Stimulated activated naive B cell treated with anti-CD40 and anti-IgM and Interleukin-4, amounts not matched to agents 10 μg/mL and 1 μg/mL and 100 μg/mL, for 72 hours (primary cell): ENCODE results near the gene NPDC1.

ENCODE experiments used
- ATAC-seq, 2 donors: fragments of 150-1000 bp; cut with Tn5 transposase; replicated peaks; 2 replicates each; pipeline ENCODE4 v1.10.0; 2021; ENCODE audit warnings: moderate library complexity in 1 of 2
- DNase-seq: peaks from one replicate; pipeline ENCODE4 v3.0.0; 2021
- H3K27ac Mint-ChIP-seq: one replicate; pipeline ENCODE4 v1.8.0; 2022; ENCODE audit warnings: mild to moderate bottlenecking, mixed read lengths
- H3K27me3 Mint-ChIP-seq, 2 donors: one replicate each; pipeline ENCODE4 v1.8.0; 2022; ENCODE audit warnings: mixed read lengths in 2 of 2
- H3K36me3 Mint-ChIP-seq, 2 donors: one replicate each; pipeline ENCODE4 v1.8.0; 2022; ENCODE audit warnings: mixed read lengths in 2 of 2, mild to moderate bottlenecking in 1 of 2
- H3K4me1 Mint-ChIP-seq, 2 donors: one replicate each; pipeline ENCODE4 v1.8.0; 2022; ENCODE audit warnings: mixed read lengths in 2 of 2, mild to moderate bottlenecking in 1 of 2
- H3K4me3 Mint-ChIP-seq, 2 donors: one replicate each; pipeline ENCODE4 v1.8.0; 2022; ENCODE audit warnings: mild to moderate bottlenecking in 2 of 2, mixed read lengths in 2 of 2, moderate library complexity in 1 of 2
- H3K9me3 Mint-ChIP-seq, 2 donors: one replicate each; pipeline ENCODE4 v1.8.0; 2022; ENCODE audit warnings: mixed read lengths in 2 of 2, mild to moderate bottlenecking in 1 of 2

The NPDC1 gene

GRCh38 chr9:137046088-137046787 lies at the start of gene NPDC1:
NPDC1 (minus strand) TSS chr9:137046177; CDS start chr9:137045989, 188 bp downstream.
- H3K36me3 Mint-ChIP-seq = peaks cover 0 to 2% of the 10 kb centered on the region in 2 donors
- DNase-seq (peak; percentile 73), ATAC-seq (peak; percentile 85 to 89)
- H3K4me1 Mint-ChIP-seq = peaks cover 8 to 18% of the 10 kb centered on the region in 2 donors
- H3K4me3 Mint-ChIP-seq = peak within 1 kb of the TSS; percentile 48 to 73
- no peaks in the 10 kb centered on the region for H3K9me3 Mint-ChIP-seq
- no peak within 1 kb of the TSS for H3K27ac Mint-ChIP-seq
- peaks cover 59 to 73% of the 10 kb centered on the region in 2 donors for H3K27me3 Mint-ChIP-seq

- no peak for DNase-seq
- Mint-ChIP-seq H3K9me3 (no peaks in the 10 kb centered on the region), H3K4me3 (no peak overlapping the region), H3K36me3 (peaks cover 21 to 37% of the 10 kb centered on the region in 2 donors), H3K4me1 (peaks cover 25 to 42% of the 10 kb centered on the region in 2 donors), H3K27ac (no peak overlapping the region), H3K27me3 (no peaks in the 10 kb centered on the region)
- no peak for ATAC-seq
Measured at GRCh38 chr9:137089232-137089947, 43.4 kb upstream of the NPDC1 start.

GRCh38 chr9:137088121-137088520 lies 42.1 kb upstream of the NPDC1 start:
- no peak for ATAC-seq
- H3K27ac Mint-ChIP-seq = no peak overlapping the region
- no peaks in the 10 kb centered on the region for H3K27me3 Mint-ChIP-seq

GRCh38 chr9:137087409-137087925 lies 41.5 kb upstream of the NPDC1 start:
- Mint-ChIP-seq H3K36me3 (peaks cover 19 to 31% of the 10 kb centered on the region in 2 donors), H3K4me3 (peak overlapping the region; percentile 86 to 98), H3K9me3 (no peaks in the 10 kb centered on the region), H3K27ac (peak overlapping the region; percentile 93), H3K27me3 (no peaks in the 10 kb centered on the region), H3K4me1 (peaks cover 39 to 61% of the 10 kb centered on the region in 2 donors)
- ATAC-seq (peak; percentile 1 to 2), DNase-seq (no peak)

More at GRCh38 chr9:137088121-137088520, 42.1 kb upstream of the NPDC1 start:
- peak overlapping the region; percentile 86 to 98 for H3K4me3 Mint-ChIP-seq
- no peak for DNase-seq
- peaks cover 35 to 55% of the 10 kb centered on the region in 2 donors for H3K4me1 Mint-ChIP-seq
- peaks cover 19 to 33% of the 10 kb centered on the region in 2 donors for H3K36me3 Mint-ChIP-seq
- H3K9me3 Mint-ChIP-seq = no peaks in the 10 kb centered on the region

- H3K9me3 Mint-ChIP-seq = no peaks in the 10 kb centered on the region
- H3K4me1 Mint-ChIP-seq = peaks cover 45 to 61% of the 10 kb centered on the region in 2 donors
- H3K36me3 Mint-ChIP-seq = peaks cover 22 to 36% of the 10 kb centered on the region in 2 donors
- DNase-seq = peak; percentile 100
- H3K4me3 Mint-ChIP-seq = peak within 1 kb of the TSS; percentile 90 to 98
- H3K27me3 Mint-ChIP-seq = no peaks in the 10 kb centered on the region
- peak within 1 kb of the TSS; percentile 99 for H3K27ac Mint-ChIP-seq
- ATAC-seq = peak; percentile 77 to 85
Measured at GRCh38 chr9:137086531-137087408, 40.8 kb upstream of the NPDC1 start, which contains the start of gene MAN1B1. MAN1B1 (plus strand) TSS chr9:137086985; CDS start chr9:137087000, 15 bp downstream.

- Mint-ChIP-seq H3K27ac (peak overlapping the region; percentile 99), H3K9me3 (no peaks in the 10 kb centered on the region), H3K27me3 (no peaks in the 10 kb centered on the region), H3K36me3 (peaks cover 21 to 37% of the 10 kb centered on the region in 2 donors), H3K4me1 (peaks cover 45 to 58% of the 10 kb centered on the region in 2 donors), H3K4me3 (peak overlapping the region; percentile 90 to 98)
- DNase-seq = peak; percentile 36
- peak; percentile 1 for ATAC-seq
Measured at GRCh38 chr9:137085920-137086530, 40.0 kb upstream of the NPDC1 start.

- Mint-ChIP-seq H3K4me1 (peaks cover 47 to 53% of the 10 kb centered on the region in 2 donors), H3K9me3 (no peaks in the 10 kb centered on the region), H3K27ac (peak overlapping the region; percentile 9), H3K36me3 (peaks cover 24 to 32% of the 10 kb centered on the region in 2 donors), H3K4me3 (no peak overlapping the region), H3K27me3 (no peaks in the 10 kb centered on the region)
- DNase-seq = no peak
- no peak for ATAC-seq
Measured at GRCh38 chr9:137084526-137084925, 38.5 kb upstream of the NPDC1 start.

GRCh38 chr9:137083394-137084004 lies 37.5 kb upstream of the NPDC1 start:
- no peaks in the 10 kb centered on the region for H3K9me3 Mint-ChIP-seq
- peaks cover 42 to 47% of the 10 kb centered on the region in 2 donors for H3K4me1 Mint-ChIP-seq
- peak; percentile 81 for DNase-seq
- no peaks in the 10 kb centered on the region for H3K27me3 Mint-ChIP-seq
- peak overlapping the region; percentile 87 for H3K27ac Mint-ChIP-seq
- H3K4me3 Mint-ChIP-seq = peak overlapping the region; percentile 39 to 53
- H3K36me3 Mint-ChIP-seq = peaks cover 19 to 26% of the 10 kb centered on the region in 2 donors
- peak; percentile 37 to 54 for ATAC-seq

- peaks cover 19 to 22% of the 10 kb centered on the region in 2 donors for H3K36me3 Mint-ChIP-seq
- H3K27me3 Mint-ChIP-seq = no peaks in the 10 kb centered on the region
- peak overlapping the region; percentile 63 for H3K27ac Mint-ChIP-seq
- peak overlapping the region in 1 of 2 donors; percentile 39 for H3K4me3 Mint-ChIP-seq
- DNase-seq (no peak), ATAC-seq (no peak)
- peaks cover 40 to 42% of the 10 kb centered on the region in 2 donors for H3K4me1 Mint-ChIP-seq
- H3K9me3 Mint-ChIP-seq = no peaks in the 10 kb centered on the region
Measured at GRCh38 chr9:137082925-137083290, 36.9 kb upstream of the NPDC1 start.

- Mint-ChIP-seq H3K9me3 (no peaks in the 10 kb centered on the region), H3K27me3 (no peaks in the 10 kb centered on the region), H3K4me1 (peaks cover 34 to 37% of the 10 kb centered on the region in 2 donors), H3K27ac (no peak overlapping the region), H3K36me3 (peaks cover 19 to 22% of the 10 kb centered on the region in 2 donors), H3K4me3 (no peak overlapping the region)
- no peak for ATAC-seq
- DNase-seq = no peak
Measured at GRCh38 chr9:137082222-137082924, 36.4 kb upstream of the NPDC1 start.

- Mint-ChIP-seq H3K27me3 (no peaks in the 10 kb centered on the region), H3K4me3 (no peak overlapping the region), H3K36me3 (peaks cover 15 to 17% of the 10 kb centered on the region in 2 donors), H3K27ac (no peak overlapping the region), H3K9me3 (no peaks in the 10 kb centered on the region), H3K4me1 (peaks cover 30 to 32% of the 10 kb centered on the region in 2 donors)
- DNase-seq (no peak), ATAC-seq (no peak)
Measured at GRCh38 chr9:137080260-137081122, 34.5 kb upstream of the NPDC1 start.

- ATAC-seq (no peak), DNase-seq (no peak)
- H3K4me1 Mint-ChIP-seq = peaks cover 24 to 33% of the 10 kb centered on the region in 2 donors
- H3K4me3 Mint-ChIP-seq = peak overlapping the region; percentile 41 to 48
- H3K36me3 Mint-ChIP-seq = peaks cover 15 to 16% of the 10 kb centered on the region in 2 donors
- H3K27me3 Mint-ChIP-seq = no peaks in the 10 kb centered on the region
- no peak overlapping the region for H3K27ac Mint-ChIP-seq
- no peaks in the 10 kb centered on the region for H3K9me3 Mint-ChIP-seq
Measured at GRCh38 chr9:137079401-137079787, 33.4 kb upstream of the NPDC1 start.
